Osteoblast (primary cell): ENCODE data around the gene PRPF40B. TPM values are rescaled to one million over a fixed set of nuclear protein-coding genes. Genes with fewer than 3 reads are reported as not detected.

Experiments used
- DNase-seq: peaks from one replicate; pipeline ENCODE4 v3.0.0; 2011; ENCODE audit warnings: low spot score, mixed read lengths; ENCODE audit not compliant: insufficient read length; ENCODE audit errors: missing footprints
- H2AFZ ChIP-seq: 2 replicates; pipeline ENCODE4 v1.6.0; 2011; ENCODE audit warnings: mild to moderate bottlenecking, low read length
- H3K27ac ChIP-seq: 2 replicates; pipeline ENCODE4 v1.5.1; 2011; ENCODE audit warnings: mild to moderate bottlenecking, low read depth, low read length, moderate library complexity
- H3K27me3 ChIP-seq: 2 replicates; pipeline ENCODE4 v1.6.0; 2012; ENCODE audit warnings: mild to moderate bottlenecking, control low read depth, inconsistent platforms, low read length, moderate library complexity; ENCODE audit not compliant: insufficient read depth
- H3K36me3 ChIP-seq: 2 replicates; pipeline ENCODE4 v1.5.1; 2011; ENCODE audit warnings: mild to moderate bottlenecking, low read length, control low read depth, moderate library complexity; ENCODE audit not compliant: insufficient read depth
- H3K4me1 ChIP-seq: 2 replicates; pipeline ENCODE4 v1.5.1; 2011; ENCODE audit warnings: mild to moderate bottlenecking, low read length, control low read depth, moderate library complexity; ENCODE audit not compliant: insufficient read depth
- H3K4me2 ChIP-seq: 2 replicates; pipeline ENCODE4 v1.6.0; 2011; ENCODE audit warnings: mild to moderate bottlenecking, low read length; ENCODE audit not compliant: insufficient read depth
- H3K4me3 ChIP-seq: fragments of 200-600 bp; sonication (generic); 3 replicates; pipeline ENCODE4 v1.5.1; 2012; ENCODE audit warnings: mild to moderate bottlenecking, low read length, inconsistent platforms; ENCODE audit not compliant: insufficient read depth
- H3K79me2 ChIP-seq: 2 replicates; pipeline ENCODE4 v1.6.0; 2012; ENCODE audit warnings: mild to moderate bottlenecking, low read length, control low read depth, inconsistent platforms; ENCODE audit not compliant: insufficient read depth
- H3K9me3 ChIP-seq: 2 replicates; pipeline ENCODE4 v1.5.1; 2011; ENCODE audit warnings: low read depth, low read length, control low read depth
- H4K20me1 ChIP-seq: 2 replicates; pipeline ENCODE4 v1.6.0; 2012; ENCODE audit warnings: mild to moderate bottlenecking, low read length, control low read depth; ENCODE audit not compliant: insufficient read depth
- CTCF ChIP-seq: IDR thresholded peaks from 2 replicates; pipeline ENCODE4 v1.5.1; 2011; ENCODE audit warnings: mild to moderate bottlenecking, low read depth, low read length, moderate library complexity; ENCODE audit errors: extremely low read depth
- total RNA-seq: library from RNA; depleted of rRNA; stranded (reverse); fragments of >200 nt; gene quantifications from 2 replicates; pipeline ENCODE4 v1.2.3, GENCODE V29; 2012

The PRPF40B gene
- total RNA-seq, 1 donor = 11.6 TPM

- no peak for TF ChIP-seq CTCF
- Histone ChIP-seq H2AFZ (no peak overlapping the region), H3K4me1 (peaks cover 35% of the 10 kb centered on the region), H3K27ac (no peak overlapping the region), H3K4me3 (no peak overlapping the region), H3K4me2 (no peak overlapping the region), H3K9me3 (no peaks in the 10 kb centered on the region), H3K27me3 (peaks cover under 1% of the 10 kb centered on the region), H3K79me2 (no peaks in the 10 kb centered on the region), H3K36me3 (no peaks in the 10 kb centered on the region), H4K20me1 (peaks cover 16% of the 10 kb centered on the region)
- DNase-seq = no peak
These were observed 1.7 kb downstream of the PRPF40B start for GRCh38 chr12:49624921-49625577.

GRCh38 chr12:49626169-49626835 lies 2.9 kb downstream of the PRPF40B start:
- Histone ChIP-seq H3K27me3 (no peaks in the 10 kb centered on the region), H2AFZ (no peak overlapping the region), H3K36me3 (no peaks in the 10 kb centered on the region), H3K4me2 (no peak overlapping the region), H3K27ac (no peak overlapping the region), H3K79me2 (no peaks in the 10 kb centered on the region), H3K4me1 (peaks cover 35% of the 10 kb centered on the region), H4K20me1 (peaks cover 21% of the 10 kb centered on the region), H3K9me3 (no peaks in the 10 kb centered on the region), H3K4me3 (no peak overlapping the region)
- peak; percentile 14 for TF ChIP-seq CTCF
- no peak for DNase-seq

- no peaks in the 10 kb centered on the region for H3K36me3 ChIP-seq
- no peaks in the 10 kb centered on the region for H3K79me2 ChIP-seq
- H2AFZ ChIP-seq = no peak overlapping the region
- no peak for TF ChIP-seq CTCF
- no peaks in the 10 kb centered on the region for H3K9me3 ChIP-seq
- peaks cover 31% of the 10 kb centered on the region for H3K4me1 ChIP-seq
- no peak for DNase-seq
- no peaks in the 10 kb centered on the region for H3K27me3 ChIP-seq
- H3K4me3 ChIP-seq = no peak overlapping the region
- H4K20me1 ChIP-seq = peaks cover 21% of the 10 kb centered on the region
- H3K27ac ChIP-seq = no peak overlapping the region
- no peak overlapping the region for H3K4me2 ChIP-seq
These were observed 3.5 kb downstream of the PRPF40B start for GRCh38 chr12:49626836-49627235.

- no peak for TF ChIP-seq CTCF
- no peaks in the 10 kb centered on the region for H3K36me3 ChIP-seq
- no peaks in the 10 kb centered on the region for H3K9me3 ChIP-seq
- no peaks in the 10 kb centered on the region for H3K79me2 ChIP-seq
- DNase-seq = peak; percentile 93
- no peak overlapping the region for H3K27ac ChIP-seq
- peaks cover 22% of the 10 kb centered on the region for H3K4me1 ChIP-seq
- H2AFZ ChIP-seq = no peak overlapping the region
- H3K4me3 ChIP-seq = no peak overlapping the region
- peak overlapping the region; percentile 28 for H3K4me2 ChIP-seq
- H3K27me3 ChIP-seq = no peaks in the 10 kb centered on the region
- H4K20me1 ChIP-seq = peaks cover 21% of the 10 kb centered on the region
These were observed 4.5 kb downstream of the PRPF40B start for GRCh38 chr12:49627752-49628360.
